BE2C (cell line): ENCODE measurements around the gene UBE2E2.

Experiments used
- DNase-seq: peaks from one replicate; pipeline ENCODE4 v3.0.0-alpha.2; 2020
- H3K27me3 ChIP-seq: fragments of 250-450 bp; sonication (Bioruptor Pico); 2 replicates; pipeline ENCODE4 v1.5.1; 2020; ENCODE audit warnings: mild to moderate bottlenecking
- H3K36me3 ChIP-seq: fragments of 250-450 bp; sonication (Bioruptor Pico); 2 replicates; pipeline ENCODE4 v1.5.1; 2020; ENCODE audit warnings: mild to moderate bottlenecking
- H3K4me1 ChIP-seq: fragments of 250-450 bp; sonication (Bioruptor Pico); 2 replicates; pipeline ENCODE4 v1.5.1; 2020
- H3K4me3 ChIP-seq: 2 replicates; pipeline ENCODE4 v1.5.1; 2011; ENCODE audit warnings: low read depth, low read length
- H3K9me3 ChIP-seq: fragments of 250-450 bp; sonication (Bioruptor Pico); 2 replicates; pipeline ENCODE4 v1.5.1; 2020
- CTCF ChIP-seq: IDR thresholded peaks from 2 replicates; pipeline ENCODE4 v1.5.1; 2012; ENCODE audit warnings: mild to moderate bottlenecking, low read depth, low read length

UBE2E2 gene

GRCh38 chr3:23389089-23389488 lies 186.0 kb downstream of the UBE2E2 start:
- no peak for TF ChIP-seq CTCF
- Histone ChIP-seq H3K27me3 (no peaks in the 10 kb centered on the region), H3K4me1 (no peaks in the 10 kb centered on the region), H3K9me3 (no peaks in the 10 kb centered on the region), H3K36me3 (no peaks in the 10 kb centered on the region), H3K4me3 (no peak overlapping the region)
- no peak for DNase-seq

GRCh38 chr3:23389686-23390085 lies 186.6 kb downstream of the UBE2E2 start:
- DNase-seq, result no peak
- TF ChIP-seq CTCF, result no peak
- Histone ChIP-seq H3K36me3 (no peaks in the 10 kb centered on the region), H3K27me3 (no peaks in the 10 kb centered on the region), H3K9me3 (no peaks in the 10 kb centered on the region), H3K4me1 (no peaks in the 10 kb centered on the region), H3K4me3 (no peak overlapping the region)

GRCh38 chr3:23390446-23390845 lies 187.3 kb downstream of the UBE2E2 start:
- no peak for TF ChIP-seq CTCF
- Histone ChIP-seq H3K36me3 (no peaks in the 10 kb centered on the region), H3K27me3 (no peaks in the 10 kb centered on the region), H3K4me3 (no peak overlapping the region), H3K4me1 (no peaks in the 10 kb centered on the region), H3K9me3 (no peaks in the 10 kb centered on the region)
- no peak for DNase-seq

GRCh38 chr3:23390989-23391553 lies 187.9 kb downstream of the UBE2E2 start:
- no peak for DNase-seq
- H3K4me1 ChIP-seq, result no peaks in the 10 kb centered on the region
- H3K9me3 ChIP-seq, result no peaks in the 10 kb centered on the region

GRCh38 chr3:23395115-23395514 lies 192.0 kb downstream of the UBE2E2 start:
- no peak for TF ChIP-seq CTCF
- H3K36me3 ChIP-seq, result no peaks in the 10 kb centered on the region
- DNase-seq, result no peak
- H3K9me3 ChIP-seq, result no peaks in the 10 kb centered on the region
- no peaks in the 10 kb centered on the region for H3K4me1 ChIP-seq
- no peak overlapping the region for H3K4me3 ChIP-seq
- H3K27me3 ChIP-seq, result no peaks in the 10 kb centered on the region

More at GRCh38 chr3:23390989-23391553, 187.9 kb downstream of the UBE2E2 start:
- no peak overlapping the region for H3K4me3 ChIP-seq
- TF ChIP-seq CTCF, result no peak
- no peaks in the 10 kb centered on the region for H3K27me3 ChIP-seq
- no peaks in the 10 kb centered on the region for H3K36me3 ChIP-seq

GRCh38 chr3:23396746-23397145 lies 193.6 kb downstream of the UBE2E2 start:
- H3K4me1 ChIP-seq, result no peaks in the 10 kb centered on the region
- H3K27me3 ChIP-seq, result no peaks in the 10 kb centered on the region
- H3K36me3 ChIP-seq, result no peaks in the 10 kb centered on the region
- no peak overlapping the region for H3K4me3 ChIP-seq
- no peaks in the 10 kb centered on the region for H3K9me3 ChIP-seq
- no peak for TF ChIP-seq CTCF
- DNase-seq, result no peak
